ENCODE data around the gene PDF. TPM values are rescaled to one million over a fixed set of nuclear protein-coding genes. Genes with fewer than 3 reads are reported as not detected.

PDF gene
- total RNA-seq, 4 donors from 2014 or later: 17.7 to 23.3 (median 18.9) TPM

GRCh38 chr16:69277413-69277812 lies 53.0 kb downstream of the PDF start:
- Histone ChIP-seq H3K9me3 (no peaks in the 10 kb centered on the region), H3K27me3 (no peaks in the 10 kb centered on the region), H3K4me3 (no peak overlapping the region), H3K36me3 (peaks cover 0 to 2% (median 0%) of the 10 kb centered on the region in 3 donors), H3K27ac (no peak overlapping the region), H3K4me1 (no peaks in the 10 kb centered on the region)
- TF ChIP-seq POLR2A (IDR thresholded peaks at IDR 0.05): no peak
- no peak for TF ChIP-seq CTCF (IDR thresholded peaks at IDR 0.05)
- DNase-seq: no peak

Other genes starting within 250 kb of the PDF start
- gene HAS3, start 224.9 kb downstream of the PDF start, total RNA-seq: 1 to 10 TPM; 1.1 to 2.5 (median 1.2) TPM
- gene CHTF8, start 198.0 kb downstream of the PDF start, total RNA-seq: 10 to 100 TPM; 53.9 to 68.7 (median 60.2) TPM
- 10 to 100 TPM in 3 of 4 donors, 1 to 10 TPM in 1; 8.9 to 19.4 (median 13.1) TPM for gene UTP4, start 197.9 kb downstream of the PDF start, total RNA-seq
- gene SNTB2, start 143.4 kb downstream of the PDF start, total RNA-seq: 100 to 1,000 TPM in 1 of 4 donors, 10 to 100 TPM in 3; 14.5 to 140 (median 28.7) TPM
- gene VPS4A, start 19.2 kb downstream of the PDF start, total RNA-seq: 10 to 100 TPM; 37.1 to 63.1 (median 47.8) TPM
- gene COG8, start 9.0 kb upstream of the PDF start, total RNA-seq: 10 to 100 TPM; 57.3 to 79.5 (median 77.0) TPM
- 10 to 100 TPM in 2 of 4 donors, 1 to 10 TPM in 2; 6.9 to 20.6 (median 10.5) TPM for gene NIP7, start 9.2 kb upstream of the PDF start, total RNA-seq
- 1 to 10 TPM; 4.3 to 9.9 (median 6.6) TPM for gene TMED6, start 21.2 kb upstream of the PDF start, total RNA-seq
- 10 to 100 TPM; 17.0 to 47.4 (median 28.5) TPM for gene TERF2, start 55.4 kb upstream of the PDF start, total RNA-seq
- gene CYB5B, start 94.0 kb upstream of the PDF start, total RNA-seq: 10 to 100 TPM; 62.7 to 95.7 (median 65.7) TPM
- 10 to 100 TPM; 40.5 to 93.3 (median 66.8) TPM for gene NFAT5, start 235.4 kb upstream of the PDF start, total RNA-seq

All from Peyer's patch (tissue), 4 donors.